SK-N-SH (cell line): Measurements from ENCODE around the gene ELMOD1. TPM values are rescaled to one million over a fixed set of nuclear protein-coding genes. Genes with fewer than 3 reads are reported as not detected.

ENCODE experiments used
- CTCF ChIA-PET: fragments of 300-600, 350-600 bp; formaldehyde crosslinking; extraction: SDS; loops from one replicate; lab custom pipeline; 2021; lab: Yijun Ruan, JAX
- POLR2A ChIA-PET: fragments of 350-600 bp; sonication (Branson Sonifier 250); formaldehyde crosslinking; extraction: SDS; loops from one replicate; lab custom pipeline; 2020; ENCODE audit warnings: antibody characterized with exemption, inconsistent platforms; lab: Yijun Ruan, JAX
- DNase-seq: peaks from one replicate; pipeline ENCODE4 v3.0.0; 2012
- H2AFZ ChIP-seq: fragments of 200-600 bp; sonication (generic); 2 replicates; pipeline ENCODE4 v1.8.1; 2016; ENCODE audit warnings: antibody characterized with exemption, mild to moderate bottlenecking, low read depth
- H3F3A ChIP-seq: fragments of 200-600 bp; sonication (generic); replicated peaks from 2 replicates; pipeline ENCODE3; 2016; ENCODE audit warnings: antibody characterized with exemption, mild to moderate bottlenecking; ENCODE audit not compliant: insufficient read depth
- H3K27ac ChIP-seq, 2 experiments: fragments of 200-500 bp in 1 of 2; fragments of 200-600 bp in 1 of 2; sonication (Bioruptor generic) in 1 of 2; sonication (generic), shearing (Covaris generic) in 1 of 2; 2 replicates each; pipeline versions ENCODE4 v1.5.1 to v1.6.1; 2014 to 2016; ENCODE audit warnings: low read depth in 2 of 2, inconsistent platforms in 1 of 2, low read length in 1 of 2, mild to moderate bottlenecking in 1 of 2, mixed read lengths in 1 of 2
- H3K27me3 ChIP-seq: fragments of 200-600 bp; sonication (generic), shearing (Covaris generic); 2 replicates; pipeline ENCODE4 v1.6.1; 2016; ENCODE audit warnings: mixed run types; ENCODE audit not compliant: insufficient read depth
- H3K36me3 ChIP-seq, 2 experiments: fragments of 200-500 bp in 1 of 2; fragments of 200-600 bp in 1 of 2; sonication (Bioruptor generic) in 1 of 2; sonication (generic) in 1 of 2; replicated peaks in 1 of 2; 2 replicates each; pipeline versions ENCODE3 to v1.5.1; 2014 to 2016; ENCODE audit warnings: low read length in 1 of 2, mild to moderate bottlenecking in 1 of 2; ENCODE audit not compliant: insufficient read depth in 2 of 2, control insufficient read depth in 1 of 2
- H3K4me1 ChIP-seq, 2 experiments: fragments of 200-500 bp in 1 of 2; fragments of 200-600 bp in 1 of 2; sonication (Bioruptor generic) in 1 of 2; sonication (generic), shearing (Covaris generic) in 1 of 2; 2 replicates each; pipeline versions ENCODE4 v1.5.1 to v1.6.1; 2014 to 2016; ENCODE audit warnings: low read depth in 1 of 2, low read length in 1 of 2, mixed run types in 1 of 2; ENCODE audit not compliant: insufficient read depth in 2 of 2, control insufficient read depth in 1 of 2
- H3K4me2 ChIP-seq: fragments of 200-600 bp; sonication (generic), shearing (Covaris generic); 2 replicates; pipeline ENCODE4 v1.6.1; 2017; ENCODE audit warnings: mixed run types
- H3K4me3 ChIP-seq, 2 experiments: fragments of 200-500 bp in 1 of 2; fragments of 200-600 bp in 1 of 2; sonication (Bioruptor generic) in 1 of 2; sonication (generic), shearing (Covaris generic) in 1 of 2; 2 replicates each; pipeline versions ENCODE4 v1.5.1 to v1.8.1; 2014 to 2016; ENCODE audit warnings: low read depth in 2 of 2, inconsistent platforms in 1 of 2, low read length in 1 of 2, mild to moderate bottlenecking in 1 of 2, mixed read lengths in 1 of 2, moderate library complexity in 1 of 2
- H3K79me2 ChIP-seq: fragments of 200-600 bp; sonication (generic); 2 replicates; pipeline ENCODE4 v1.8.1; 2017; ENCODE audit warnings: mild to moderate bottlenecking; ENCODE audit not compliant: insufficient read depth
- H3K9ac ChIP-seq: fragments of 200-600 bp; sonication (generic); 2 replicates; pipeline ENCODE4 v1.6.1; 2017; ENCODE audit warnings: mixed run types
- H3K9me2 ChIP-seq: fragments of 200-600 bp; sonication (generic); 2 replicates; pipeline ENCODE4 v1.6.1; 2017; ENCODE audit warnings: mixed run types
- H3K9me3 ChIP-seq: fragments of 200-600 bp; sonication (generic); 2 replicates; pipeline ENCODE4 v1.6.1; 2017; ENCODE audit warnings: mixed run types, mild to moderate bottlenecking, moderate library complexity
- H4K20me1 ChIP-seq: fragments of 200-600 bp; sonication (generic); 2 replicates; pipeline ENCODE4 v1.6.1; 2017; ENCODE audit warnings: mild to moderate bottlenecking, mixed run types; ENCODE audit not compliant: insufficient read depth
- CHD2 ChIP-seq: fragments of 150-350 bp; IDR thresholded peaks from 2 replicates; pipeline ENCODE4 v1.6.1; 2018; ENCODE audit warnings: low read length; ENCODE audit not compliant: partially characterized antibody
- ELF1 ChIP-seq: IDR thresholded peaks from 2 replicates; pipeline ENCODE4 v1.4.0; 2012
- EP300 ChIP-seq, 2 experiments: IDR thresholded peaks; 2 replicates each; pipeline versions ENCODE4 v1.4.0 to v1.6.1; 2012; ENCODE audit warnings: borderline replicate concordance in 1 of 2, low read depth in 1 of 2, low read length in 1 of 2
- FOXM1 ChIP-seq: IDR thresholded peaks from 2 replicates; pipeline ENCODE4 v1.4.0; 2012; ENCODE audit warnings: low read depth, mild to moderate bottlenecking
- GABPA ChIP-seq: IDR thresholded peaks from 2 replicates; pipeline ENCODE4 v1.4.0; 2012; ENCODE audit warnings: low read depth, mild to moderate bottlenecking
- JUND ChIP-seq: IDR thresholded peaks from 2 replicates; pipeline ENCODE4 v1.4.0; 2012
- MEF2A ChIP-seq: IDR thresholded peaks from 2 replicates; pipeline ENCODE4 v1.4.0; 2012; ENCODE audit warnings: low read depth, borderline replicate concordance
- MXI1 ChIP-seq: IDR thresholded peaks from 2 replicates; pipeline ENCODE4 v1.6.1; 2012; ENCODE audit warnings: mild to moderate bottlenecking, low read depth, low read length, improper control_type of control experiment
- NFIC ChIP-seq: IDR thresholded peaks from 2 replicates; pipeline ENCODE4 v1.4.0; 2012; ENCODE audit warnings: borderline replicate concordance
- NRF1 ChIP-seq: IDR thresholded peaks from 2 replicates; pipeline ENCODE4 v1.6.1; 2012; ENCODE audit warnings: low read depth, mild to moderate bottlenecking, low read length
- POLR2AphosphoS5 ChIP-seq: IDR thresholded peaks from 2 replicates; pipeline ENCODE4 v1.6.1; 2012; ENCODE audit warnings: low read depth, low read length
- RAD21 ChIP-seq: IDR thresholded peaks from 2 replicates; pipeline ENCODE4 v1.6.1; 2012; ENCODE audit warnings: mild to moderate bottlenecking, low read length
- RFX5 ChIP-seq: IDR thresholded peaks from 2 replicates; pipeline ENCODE4 v1.6.1; 2012; ENCODE audit warnings: mild to moderate bottlenecking, improper control_type of control experiment, low read length
- TAF1 ChIP-seq: IDR thresholded peaks from 2 replicates; pipeline ENCODE4 v1.6.1; 2012; ENCODE audit warnings: low read depth, mild to moderate bottlenecking, low read length, moderate library complexity, borderline replicate concordance
- TCF12 ChIP-seq: IDR thresholded peaks from 2 replicates; pipeline ENCODE4 v1.4.0; 2012
- YY1 ChIP-seq: IDR thresholded peaks from 2 replicates; pipeline ENCODE4 v1.4.0; 2012; ENCODE audit warnings: low read depth, mild to moderate bottlenecking
- WGBS: methylation state at CpG from one replicate; pipeline ENCODE4 v1.1.6; 2017; ENCODE audit warnings: low lambda C conversion rate; 5-methylcytosine and 5-hydroxymethylcytosine counted together
- polyA plus RNA-seq, 3 experiments: library from polyadenylated mRNA; depleted of rRNA; stranded (reverse); fragments of >200 nt; gene quantifications; 2 replicates each; pipeline ENCODE4 v1.2.3, GENCODE V29; 2012
- TF ChIP-seq, protein P1 (sequence below): fragments of 150-350 bp; IDR thresholded peaks from 2 replicates; pipeline ENCODE4 v1.6.1; 2016; ENCODE audit warnings: mild to moderate bottlenecking, low read depth, low read length
- TF ChIP-seq, protein P2 (sequence below): fragments of 150-350 bp; IDR thresholded peaks from 2 replicates; pipeline ENCODE4 v1.6.1; 2017; ENCODE audit warnings: antibody characterized with exemption, low read length, low read depth, borderline replicate concordance
- TF ChIP-seq, protein P3 (sequence below): fragments of 200-600 bp; sonication (generic); IDR thresholded peaks from 2 replicates; pipeline ENCODE4 v1.6.1; 2017; ENCODE audit warnings: antibody characterized with exemption, mild to moderate bottlenecking, moderate library complexity
- TF ChIP-seq, protein P4 (sequence below): IDR thresholded peaks from 2 replicates; pipeline ENCODE4 v1.4.0; 2012; ENCODE audit warnings: low read depth, borderline replicate concordance
- TF ChIP-seq, protein P5 (sequence below): IDR thresholded peaks from 2 replicates; pipeline ENCODE4; 2012

ELMOD1 gene
- polyA plus RNA-seq, 1 of the 3 experiments (the other 2 are of a cell fraction): not detected

DNA sequence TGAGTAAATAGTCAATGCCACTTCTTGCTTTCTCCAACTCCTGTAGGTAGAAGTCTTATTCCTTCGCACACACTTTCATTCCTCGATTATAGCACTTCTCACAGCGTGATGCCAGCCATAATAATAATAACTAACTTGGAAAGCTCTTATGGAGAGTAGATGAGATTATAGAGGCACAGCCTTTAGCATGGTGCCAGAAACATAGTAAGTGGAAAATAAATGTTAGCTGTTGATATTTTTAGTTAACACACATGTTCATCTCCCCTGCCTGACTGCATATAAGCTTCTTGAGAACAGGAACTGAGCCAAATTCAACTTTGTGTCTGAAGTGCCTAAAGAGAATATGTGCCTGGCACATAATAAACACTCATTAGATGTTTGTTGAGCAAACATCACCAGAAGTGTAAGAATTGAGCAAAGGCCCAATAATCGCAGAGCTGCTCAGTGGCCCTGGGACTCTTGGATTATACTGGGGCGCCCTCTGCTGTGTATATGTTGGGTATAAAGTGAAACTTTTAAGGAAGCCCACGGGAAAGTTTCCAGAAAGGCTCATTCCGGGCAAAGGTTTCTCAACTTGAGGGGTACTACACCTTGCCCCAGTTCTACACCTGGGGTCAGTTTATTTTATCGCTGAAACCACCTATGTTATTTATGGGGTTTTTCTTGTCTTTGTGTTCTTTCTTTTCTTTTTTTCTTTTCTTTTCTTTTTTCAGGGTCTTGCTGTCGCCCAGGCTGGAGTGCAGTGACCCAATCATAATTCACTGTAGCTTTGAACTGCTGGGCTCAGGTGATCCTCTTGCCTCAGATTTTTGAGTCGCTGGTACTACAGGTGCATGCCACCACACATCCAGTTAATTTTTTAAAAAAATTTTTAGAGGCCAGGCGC, 98.6 kb downstream of the ELMOD1 start (continued):
- no peak for TF ChIP-seq NRF1
- TF ChIP-seq ELF1: no peak

DNA sequence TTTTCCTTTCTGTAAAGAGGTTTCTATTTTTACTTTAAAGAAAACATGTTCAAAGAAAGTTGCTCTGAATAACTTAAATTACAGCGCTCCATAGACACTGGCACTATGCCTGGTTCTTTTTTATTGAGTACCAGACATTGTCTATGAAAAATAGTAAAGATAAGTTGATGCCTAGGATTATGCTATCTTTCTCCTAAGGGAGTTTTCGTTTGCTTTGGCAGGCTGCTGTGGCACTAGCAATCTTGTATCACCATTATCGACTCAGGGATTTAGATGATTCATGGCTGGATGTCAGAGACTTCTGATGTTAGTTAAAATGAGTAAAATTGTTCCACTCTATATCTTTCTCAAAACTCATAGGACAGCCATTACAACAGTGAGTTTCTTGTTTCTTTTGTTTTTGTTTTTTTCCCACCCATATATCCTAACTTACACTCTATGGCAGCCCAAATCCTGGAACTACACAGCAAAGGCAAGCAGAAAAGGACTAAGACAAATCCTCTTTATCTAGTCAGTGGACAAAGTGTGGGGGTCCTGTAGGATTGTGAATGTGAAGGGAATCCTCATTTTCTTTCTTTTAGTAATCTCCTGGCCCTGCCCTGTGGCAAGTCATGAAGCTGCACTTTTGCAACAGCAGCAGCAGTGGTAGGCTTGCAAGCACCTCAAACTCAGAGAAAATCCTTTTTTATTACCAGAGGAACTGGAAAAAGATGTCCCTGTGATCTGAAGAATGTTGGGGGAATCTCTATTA, 100.2 kb downstream of the ELMOD1 start:
- H3K4me3 ChIP-seq: 0 out of 4 replicates have a peak overlapping the region, but pooled peaks of 1 of the 2 experiments have one; percentile 22
- WGBS: 1% methylated on average over 3 of the region's 3 CpGs
- H3K9me3 ChIP-seq: no peaks in the 10 kb centered on the region
- H3K9me2 ChIP-seq: no peaks in the 10 kb centered on the region
- ChIA-PET CTCF (interaction anchor here (0.9 to 4.9 kb wide), 9 partner anchors 17 to 143 kb away, joined by 3 to 64 read pairs (median 19); partner anchors contain the start of gene ALKBH8), POLR2A (no interaction called here)
- DNase-seq: no peak
- H4K20me1 ChIP-seq: no peaks in the 10 kb centered on the region
- peaks cover 37% of the 10 kb centered on the region for H3F3A ChIP-seq
- H3K4me2 ChIP-seq: peak overlapping the region; percentile 63
- no peaks in the 10 kb centered on the region for H3K36me3 ChIP-seq
- H3K4me1 ChIP-seq: peaks cover 0 to 13% of the 10 kb centered on the region in 2 experiments; a peak in 3 of 4 replicates
- H3K79me2 ChIP-seq: no peaks in the 10 kb centered on the region
- H3K27me3 ChIP-seq: no peaks in the 10 kb centered on the region
- peak overlapping the region; percentile 54; the same call in 1 of the 2 replicates for H3K9ac ChIP-seq
- peak overlapping the region; percentile 74 for H2AFZ ChIP-seq
- H3K27ac ChIP-seq: peak overlapping the region in 1 of 2 experiments; percentile 83; a peak in 2 of 4 replicates
- TF ChIP-seq TAF1 (no peak), FOXM1 (no peak), YY1 (0 out of 2 replicates have a peak, but pooled peaks have one; percentile 26), GABPA (no peak), MXI1 (no peak), MEF2A (no peak; the same call in 1 of the 2 replicates), CHD2 (no peak), RFX5 (no peak), POLR2AphosphoS5 (no peak), TCF12 (peak; percentile 61), JUND (peak; percentile 41), RAD21 (no peak), EP300 (IDR thresholded peaks at IDR 0.05; ENCODE audit: borderline replicate concordance in 1 of 2, low read depth in 1 of 2, low read length in 1 of 2) (no peak), NFIC (peak; percentile 78)
- TF ChIP-seq, protein P1, sequence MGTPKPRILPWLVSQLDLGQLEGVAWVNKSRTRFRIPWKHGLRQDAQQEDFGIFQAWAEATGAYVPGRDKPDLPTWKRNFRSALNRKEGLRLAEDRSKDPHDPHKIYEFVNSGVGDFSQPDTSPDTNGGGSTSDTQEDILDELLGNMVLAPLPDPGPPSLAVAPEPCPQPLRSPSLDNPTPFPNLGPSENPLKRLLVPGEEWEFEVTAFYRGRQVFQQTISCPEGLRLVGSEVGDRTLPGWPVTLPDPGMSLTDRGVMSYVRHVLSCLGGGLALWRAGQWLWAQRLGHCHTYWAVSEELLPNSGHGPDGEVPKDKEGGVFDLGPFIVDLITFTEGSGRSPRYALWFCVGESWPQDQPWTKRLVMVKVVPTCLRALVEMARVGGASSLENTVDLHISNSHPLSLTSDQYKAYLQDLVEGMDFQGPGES: no peak
- TF ChIP-seq, protein P2, sequence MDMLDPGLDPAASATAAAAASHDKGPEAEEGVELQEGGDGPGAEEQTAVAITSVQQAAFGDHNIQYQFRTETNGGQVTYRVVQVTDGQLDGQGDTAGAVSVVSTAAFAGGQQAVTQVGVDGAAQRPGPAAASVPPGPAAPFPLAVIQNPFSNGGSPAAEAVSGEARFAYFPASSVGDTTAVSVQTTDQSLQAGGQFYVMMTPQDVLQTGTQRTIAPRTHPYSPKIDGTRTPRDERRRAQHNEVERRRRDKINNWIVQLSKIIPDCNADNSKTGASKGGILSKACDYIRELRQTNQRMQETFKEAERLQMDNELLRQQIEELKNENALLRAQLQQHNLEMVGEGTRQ: no peak
- TF ChIP-seq, protein P3, sequence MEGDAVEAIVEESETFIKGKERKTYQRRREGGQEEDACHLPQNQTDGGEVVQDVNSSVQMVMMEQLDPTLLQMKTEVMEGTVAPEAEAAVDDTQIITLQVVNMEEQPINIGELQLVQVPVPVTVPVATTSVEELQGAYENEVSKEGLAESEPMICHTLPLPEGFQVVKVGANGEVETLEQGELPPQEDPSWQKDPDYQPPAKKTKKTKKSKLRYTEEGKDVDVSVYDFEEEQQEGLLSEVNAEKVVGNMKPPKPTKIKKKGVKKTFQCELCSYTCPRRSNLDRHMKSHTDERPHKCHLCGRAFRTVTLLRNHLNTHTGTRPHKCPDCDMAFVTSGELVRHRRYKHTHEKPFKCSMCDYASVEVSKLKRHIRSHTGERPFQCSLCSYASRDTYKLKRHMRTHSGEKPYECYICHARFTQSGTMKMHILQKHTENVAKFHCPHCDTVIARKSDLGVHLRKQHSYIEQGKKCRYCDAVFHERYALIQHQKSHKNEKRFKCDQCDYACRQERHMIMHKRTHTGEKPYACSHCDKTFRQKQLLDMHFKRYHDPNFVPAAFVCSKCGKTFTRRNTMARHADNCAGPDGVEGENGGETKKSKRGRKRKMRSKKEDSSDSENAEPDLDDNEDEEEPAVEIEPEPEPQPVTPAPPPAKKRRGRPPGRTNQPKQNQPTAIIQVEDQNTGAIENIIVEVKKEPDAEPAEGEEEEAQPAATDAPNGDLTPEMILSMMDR: no peak
- TF ChIP-seq, protein P4, sequence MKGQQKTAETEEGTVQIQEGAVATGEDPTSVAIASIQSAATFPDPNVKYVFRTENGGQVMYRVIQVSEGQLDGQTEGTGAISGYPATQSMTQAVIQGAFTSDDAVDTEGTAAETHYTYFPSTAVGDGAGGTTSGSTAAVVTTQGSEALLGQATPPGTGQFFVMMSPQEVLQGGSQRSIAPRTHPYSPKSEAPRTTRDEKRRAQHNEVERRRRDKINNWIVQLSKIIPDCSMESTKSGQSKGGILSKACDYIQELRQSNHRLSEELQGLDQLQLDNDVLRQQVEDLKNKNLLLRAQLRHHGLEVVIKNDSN: no peak
- TF ChIP-seq, protein P5, sequence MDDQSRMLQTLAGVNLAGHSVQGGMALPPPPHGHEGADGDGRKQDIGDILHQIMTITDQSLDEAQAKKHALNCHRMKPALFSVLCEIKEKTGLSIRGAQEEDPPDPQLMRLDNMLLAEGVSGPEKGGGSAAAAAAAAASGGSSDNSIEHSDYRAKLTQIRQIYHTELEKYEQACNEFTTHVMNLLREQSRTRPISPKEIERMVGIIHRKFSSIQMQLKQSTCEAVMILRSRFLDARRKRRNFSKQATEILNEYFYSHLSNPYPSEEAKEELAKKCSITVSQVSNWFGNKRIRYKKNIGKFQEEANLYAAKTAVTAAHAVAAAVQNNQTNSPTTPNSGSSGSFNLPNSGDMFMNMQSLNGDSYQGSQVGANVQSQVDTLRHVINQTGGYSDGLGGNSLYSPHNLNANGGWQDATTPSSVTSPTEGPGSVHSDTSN: peak; percentile 71
